Lower lobe of right lung (tissue), 2 donors: ENCODE measurements around the gene NCF2. TPM values are rescaled to one million over a fixed set of nuclear protein-coding genes. Genes with fewer than 3 reads are reported as not detected.
A peak's percentile ranks its signal among the peaks of the same experiment; 100 is the strongest.

Experiments used
- ATAC-seq, 2 donors: fragments of 200-7000 bp; cut with Tn5 transposase; one replicate each; pipeline ENCODE4 v1.9.1; 2020 to 2022; ENCODE audit warnings: mild to moderate bottlenecking in 2 of 2, moderate library complexity in 2 of 2
- DNase-seq: peaks from one replicate; pipeline ENCODE4 v3.0.0-alpha.2; 2020
- H3K27ac ChIP-seq: fragments of 200-600 bp; one replicate; pipeline ENCODE4 v1.8.0; 2022
- H3K27me3 ChIP-seq: fragments of 200-600 bp; one replicate; pipeline ENCODE4 v1.8.0; 2022; ENCODE audit warnings: low read depth
- H3K36me3 ChIP-seq: fragments of 200-600 bp; one replicate; pipeline ENCODE4 v1.8.0; 2022; ENCODE audit warnings: mild to moderate bottlenecking
- H3K4me1 ChIP-seq: fragments of 200-600 bp; one replicate; pipeline ENCODE4 v1.8.0; 2022
- H3K4me3 ChIP-seq: fragments of 200-600 bp; one replicate; pipeline ENCODE4 v1.8.0; 2022; ENCODE audit warnings: mild to moderate bottlenecking
- H3K9me3 ChIP-seq: fragments of 200-600 bp; one replicate; pipeline ENCODE4 v1.8.0; 2022
- intact Hi-C: fragments of 100-400 bp; cut with DNase I; formaldehyde crosslinking; loops from one replicate; pipeline ENCODE4 v1.11.0; 2022
- total RNA-seq: library from RNA; stranded (reverse); fragmentation: NEBNext Ultra II Directional; extraction: Animal tissue kit (Norgen Biotek cat#: 25700); gene quantifications from one replicate; pipeline ENCODE4 v1.2.1, GENCODE V29; 2021
- TF ChIP-seq, protein P1 (sequence below): fragments of 200-600 bp; IDR thresholded peaks from one replicate; pipeline ENCODE4 v1.8.0; 2022; ENCODE audit warnings: antibody characterized with exemption, mild to moderate bottlenecking
- donor health status: DM: no; HTN: yes; CAD: no; lungs with severe emphysema.

NCF2 gene
- total RNA-seq, 1 donor from 2014 or later, result 211 TPM

DNA sequence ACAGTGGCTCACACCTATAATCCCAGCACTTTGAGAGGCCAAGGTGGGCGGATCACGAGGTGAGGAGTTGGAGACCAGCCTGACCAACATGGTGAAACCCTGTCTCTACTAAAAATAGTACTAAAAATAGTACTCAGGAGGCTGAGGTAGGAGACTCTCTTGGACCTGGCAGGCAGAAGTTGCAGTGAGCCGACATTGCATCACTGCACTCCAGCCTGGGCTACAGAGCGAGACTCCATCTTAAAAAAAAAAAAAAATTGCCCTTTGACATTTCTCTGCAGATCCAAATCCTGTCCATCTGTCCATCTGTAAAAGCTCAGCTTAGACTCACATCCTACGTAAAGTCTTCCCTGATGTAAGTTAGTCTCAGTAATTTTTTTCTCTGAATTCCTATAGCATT, 6.2 kb upstream of the NCF2 start:
- DNase-seq (no peak), ATAC-seq (no peak)
- Histone ChIP-seq H3K27ac (no peak overlapping the region), H3K4me1 (peaks cover 22% of the 10 kb centered on the region), H3K4me3 (no peak overlapping the region), H3K9me3 (no peaks in the 10 kb centered on the region), H3K27me3 (no peaks in the 10 kb centered on the region), H3K36me3 (no peaks in the 10 kb centered on the region)
- intact Hi-C loops, result no loop called here
- TF ChIP-seq, protein P1, sequence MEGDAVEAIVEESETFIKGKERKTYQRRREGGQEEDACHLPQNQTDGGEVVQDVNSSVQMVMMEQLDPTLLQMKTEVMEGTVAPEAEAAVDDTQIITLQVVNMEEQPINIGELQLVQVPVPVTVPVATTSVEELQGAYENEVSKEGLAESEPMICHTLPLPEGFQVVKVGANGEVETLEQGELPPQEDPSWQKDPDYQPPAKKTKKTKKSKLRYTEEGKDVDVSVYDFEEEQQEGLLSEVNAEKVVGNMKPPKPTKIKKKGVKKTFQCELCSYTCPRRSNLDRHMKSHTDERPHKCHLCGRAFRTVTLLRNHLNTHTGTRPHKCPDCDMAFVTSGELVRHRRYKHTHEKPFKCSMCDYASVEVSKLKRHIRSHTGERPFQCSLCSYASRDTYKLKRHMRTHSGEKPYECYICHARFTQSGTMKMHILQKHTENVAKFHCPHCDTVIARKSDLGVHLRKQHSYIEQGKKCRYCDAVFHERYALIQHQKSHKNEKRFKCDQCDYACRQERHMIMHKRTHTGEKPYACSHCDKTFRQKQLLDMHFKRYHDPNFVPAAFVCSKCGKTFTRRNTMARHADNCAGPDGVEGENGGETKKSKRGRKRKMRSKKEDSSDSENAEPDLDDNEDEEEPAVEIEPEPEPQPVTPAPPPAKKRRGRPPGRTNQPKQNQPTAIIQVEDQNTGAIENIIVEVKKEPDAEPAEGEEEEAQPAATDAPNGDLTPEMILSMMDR, result no peak

DNA sequence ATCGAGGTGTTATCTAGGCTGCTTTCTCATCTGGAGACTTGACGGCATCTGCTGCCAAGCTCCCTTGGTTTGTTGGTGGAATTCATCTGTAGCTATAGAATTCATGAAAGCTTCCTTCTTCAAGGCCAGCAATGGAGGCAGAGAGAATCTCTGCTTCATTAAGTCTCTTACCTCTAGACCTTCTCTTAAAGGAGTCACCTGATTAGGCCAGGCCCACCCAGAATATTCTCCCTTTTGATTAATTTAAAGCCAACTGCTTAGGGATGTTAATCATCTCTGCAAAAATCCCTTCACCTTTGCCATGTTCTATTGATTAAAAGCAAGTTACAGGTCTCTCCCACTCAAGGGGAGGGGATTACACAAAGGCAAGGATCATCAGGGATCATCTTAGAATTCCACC, 5.3 kb upstream of the NCF2 start:
- DNase-seq, result no peak
- intact Hi-C loops, result no loop called here
- H3K4me1 ChIP-seq, result peaks cover 20% of the 10 kb centered on the region

DNA sequence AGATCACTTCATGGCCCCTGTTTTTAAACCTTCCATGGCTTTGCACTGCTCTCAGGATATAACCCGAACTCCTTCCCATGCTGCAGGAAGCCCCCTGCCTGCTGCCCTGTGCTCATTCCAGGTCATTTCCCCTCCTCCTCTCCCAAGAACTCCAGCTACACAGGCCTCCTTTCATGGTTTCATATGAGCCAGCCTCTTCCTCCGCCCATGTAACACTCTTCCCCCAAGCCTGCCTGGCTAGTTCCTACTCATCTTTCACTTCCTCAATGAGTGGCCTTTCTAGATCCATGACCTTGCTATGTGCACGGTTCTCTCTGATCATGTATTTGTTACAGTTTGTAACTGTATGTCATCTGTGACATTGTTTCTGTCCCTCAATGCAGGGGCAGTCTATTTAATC, 3.1 kb upstream of the NCF2 start:
- TF ChIP-seq, protein P1, result no peak
- Histone ChIP-seq H3K27ac (peak overlapping the region; percentile 7), H3K4me3 (no peak overlapping the region), H3K27me3 (no peaks in the 10 kb centered on the region), H3K36me3 (no peaks in the 10 kb centered on the region), H3K9me3 (no peaks in the 10 kb centered on the region), H3K4me1 (peaks cover 9% of the 10 kb centered on the region)
- ATAC-seq (peak; percentile 49 to 57), DNase-seq (no peak)
- intact Hi-C loops, result no loop called here

More for the DNA sequence above, 5.3 kb upstream of the NCF2 start:
- Histone ChIP-seq H3K27me3 (no peaks in the 10 kb centered on the region), H3K27ac (no peak overlapping the region), H3K36me3 (no peaks in the 10 kb centered on the region), H3K4me3 (no peak overlapping the region), H3K9me3 (no peaks in the 10 kb centered on the region)
- TF ChIP-seq, protein P1, result no peak
- no peak for ATAC-seq

DNA sequence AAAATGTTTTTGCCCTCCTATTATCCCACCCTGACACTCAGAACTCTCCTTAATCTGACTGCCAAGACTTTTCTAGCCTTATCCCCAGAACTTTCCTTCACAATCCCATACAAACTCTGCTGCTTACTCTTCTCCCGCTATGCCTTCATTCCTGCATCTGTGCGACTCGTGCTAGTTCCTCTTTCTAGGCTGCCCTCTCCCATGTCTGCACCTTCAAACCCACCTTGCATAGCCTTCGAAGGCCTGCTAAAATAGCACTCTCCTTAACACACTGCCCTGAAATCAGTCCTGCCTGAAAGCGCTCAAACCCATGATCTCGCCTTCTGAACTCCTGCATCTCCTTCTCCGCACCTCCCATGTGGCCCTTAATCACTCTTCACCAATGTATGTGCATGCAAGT, 2.5 kb upstream of the NCF2 start:
- TF ChIP-seq, protein P1, result no peak

DNA sequence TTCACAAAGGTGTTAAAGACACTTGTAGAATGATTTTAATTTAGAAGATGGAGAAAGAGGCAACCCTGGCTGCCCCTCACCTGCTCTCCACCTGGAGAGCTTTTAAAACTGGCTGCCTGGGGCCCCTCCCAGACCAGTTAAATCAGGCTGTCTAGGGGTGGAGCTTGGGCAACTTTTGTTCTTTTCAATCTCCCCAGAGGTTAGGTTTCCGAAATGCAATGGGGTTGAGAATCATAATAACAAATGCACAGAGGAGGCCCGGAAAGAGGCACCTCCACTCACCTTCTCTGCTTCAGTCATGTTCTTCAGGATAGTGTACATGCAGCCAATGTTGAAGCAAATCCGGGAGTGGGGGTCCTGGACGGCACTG, 400 bp downstream of the NCF2 start:
- DNase-seq (no peak), ATAC-seq (peak in 1 of 2 donors; percentile 15)
- intact Hi-C loops, result no loop called here
- Histone ChIP-seq H3K4me1 (peaks cover 9% of the 10 kb centered on the region), H3K36me3 (no peaks in the 10 kb centered on the region), H3K27ac (peak overlapping the region; percentile 77), H3K27me3 (no peaks in the 10 kb centered on the region), H3K4me3 (peak overlapping the region; percentile 52), H3K9me3 (no peaks in the 10 kb centered on the region)
- TF ChIP-seq, protein P1, result no peak

More for the DNA sequence above, 2.5 kb upstream of the NCF2 start:
- Histone ChIP-seq H3K27ac (no peak overlapping the region), H3K4me3 (no peak overlapping the region), H3K36me3 (no peaks in the 10 kb centered on the region), H3K9me3 (no peaks in the 10 kb centered on the region), H3K27me3 (no peaks in the 10 kb centered on the region), H3K4me1 (peaks cover 6% of the 10 kb centered on the region)
- intact Hi-C loops, result no loop called here
- ATAC-seq (no peak), DNase-seq (no peak)

DNA sequence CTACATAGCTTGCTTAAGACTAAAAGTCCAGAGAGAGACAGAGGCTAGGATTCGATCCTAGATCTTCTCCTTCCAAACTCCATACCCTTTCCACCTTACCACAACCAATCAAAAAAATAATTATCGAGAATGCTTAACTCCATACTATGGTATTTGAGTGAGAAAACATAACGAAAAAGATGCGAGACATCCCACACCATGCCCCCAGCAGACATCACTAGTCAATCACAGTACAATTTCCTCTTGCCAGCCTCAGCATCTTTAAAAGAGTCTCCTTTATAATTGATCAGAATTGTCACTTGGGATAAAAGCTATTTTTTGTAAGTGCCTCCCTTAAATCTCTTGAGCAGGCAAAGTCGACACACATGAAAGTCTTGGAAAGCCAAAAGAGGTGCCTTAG, 875 bp downstream of the NCF2 start:
- ATAC-seq (no peak), DNase-seq (no peak)
- H3K4me3 ChIP-seq, result peak overlapping the region; percentile 52
- no peaks in the 10 kb centered on the region for H3K9me3 ChIP-seq
- TF ChIP-seq, protein P1, result no peak
- no peaks in the 10 kb centered on the region for H3K36me3 ChIP-seq
- H3K27me3 ChIP-seq, result no peaks in the 10 kb centered on the region
- H3K4me1 ChIP-seq, result peaks cover 9% of the 10 kb centered on the region
- intact Hi-C loops, result no loop called here
- peak overlapping the region; percentile 77 for H3K27ac ChIP-seq
